ENCODE data around the gene TTI1.

DNA sequence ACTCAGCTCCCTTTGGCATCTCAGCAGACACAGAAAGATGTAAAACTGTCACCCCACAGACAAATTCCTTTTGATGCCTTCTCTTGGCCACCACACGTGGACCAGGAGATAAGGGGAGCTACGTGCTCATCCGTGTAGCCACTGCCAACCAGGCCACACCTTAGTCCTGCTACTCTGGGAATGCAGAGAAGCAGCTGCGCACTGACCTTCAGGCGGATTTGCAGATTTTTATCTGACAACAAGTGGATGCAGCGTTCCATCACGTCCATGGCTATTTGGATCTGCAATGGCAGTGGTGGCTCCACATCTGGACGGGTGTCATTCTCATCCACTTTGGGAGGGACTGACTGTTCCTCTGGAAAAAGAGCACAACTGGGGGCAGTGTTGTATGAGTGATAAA is 30.8 kb downstream of the TTI1 start:
- TF ChIP-seq, protein P1, sequence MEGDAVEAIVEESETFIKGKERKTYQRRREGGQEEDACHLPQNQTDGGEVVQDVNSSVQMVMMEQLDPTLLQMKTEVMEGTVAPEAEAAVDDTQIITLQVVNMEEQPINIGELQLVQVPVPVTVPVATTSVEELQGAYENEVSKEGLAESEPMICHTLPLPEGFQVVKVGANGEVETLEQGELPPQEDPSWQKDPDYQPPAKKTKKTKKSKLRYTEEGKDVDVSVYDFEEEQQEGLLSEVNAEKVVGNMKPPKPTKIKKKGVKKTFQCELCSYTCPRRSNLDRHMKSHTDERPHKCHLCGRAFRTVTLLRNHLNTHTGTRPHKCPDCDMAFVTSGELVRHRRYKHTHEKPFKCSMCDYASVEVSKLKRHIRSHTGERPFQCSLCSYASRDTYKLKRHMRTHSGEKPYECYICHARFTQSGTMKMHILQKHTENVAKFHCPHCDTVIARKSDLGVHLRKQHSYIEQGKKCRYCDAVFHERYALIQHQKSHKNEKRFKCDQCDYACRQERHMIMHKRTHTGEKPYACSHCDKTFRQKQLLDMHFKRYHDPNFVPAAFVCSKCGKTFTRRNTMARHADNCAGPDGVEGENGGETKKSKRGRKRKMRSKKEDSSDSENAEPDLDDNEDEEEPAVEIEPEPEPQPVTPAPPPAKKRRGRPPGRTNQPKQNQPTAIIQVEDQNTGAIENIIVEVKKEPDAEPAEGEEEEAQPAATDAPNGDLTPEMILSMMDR (tag by site-specific recombination; IDR thresholded peaks at IDR 0.05) = no peak
- TF ChIP-seq ZFP37 (tag by site-specific recombination; IDR thresholded peaks at IDR 0.05) = no peak
- no peak for TF ChIP-seq ZNF140 (tag by site-specific recombination; IDR thresholded peaks at IDR 0.05)

Measured in HEK293 (cell line).